Duodenal mucosa (tissue), 2 donors: Measurements from ENCODE around the gene ASTN2.

ENCODE experiments used
- H3K27ac ChIP-seq: one replicate; pipeline ENCODE4 v1.7.0; 2013; ENCODE audit warnings: low read depth, low read length
- H3K27me3 ChIP-seq, 2 donors: one replicate each; pipeline ENCODE4 v1.7.0; 2013; ENCODE audit warnings: low read length in 2 of 2, control low read depth in 1 of 2; ENCODE audit not compliant: insufficient read depth in 2 of 2, control insufficient read depth in 1 of 2
- H3K36me3 ChIP-seq, 2 donors: one replicate each; pipeline ENCODE4 v1.7.0; 2013; ENCODE audit warnings: low read length in 2 of 2, control low read depth in 1 of 2; ENCODE audit not compliant: insufficient read depth in 2 of 2, control insufficient read depth in 1 of 2
- H3K4me1 ChIP-seq, 2 donors: one replicate each; pipeline ENCODE4 v1.7.0; 2013; ENCODE audit warnings: low read length in 2 of 2, control low read depth in 1 of 2; ENCODE audit not compliant: insufficient read depth in 2 of 2, control insufficient read depth in 1 of 2
- H3K4me3 ChIP-seq, 2 donors: one replicate each; pipeline ENCODE4 v1.7.0; 2013; ENCODE audit warnings: low read length in 2 of 2, low read depth in 1 of 2
- H3K9ac ChIP-seq, 2 donors: one replicate each; pipeline ENCODE4 v1.7.0; 2013; ENCODE audit warnings: low read length in 2 of 2, low read depth in 1 of 2
- H3K9me3 ChIP-seq, 2 donors: one replicate each; pipeline ENCODE4 v1.7.0; 2013; ENCODE audit warnings: low read length in 2 of 2, control low read depth in 1 of 2; ENCODE audit not compliant: control insufficient read depth in 1 of 2

Gene ASTN2

GRCh38 chr9:116704470-116704869 lies 710.4 kb downstream of the ASTN2 start:
- H3K36me3 ChIP-seq, result peaks cover 5 to 10% of the 10 kb centered on the region in 2 donors
- H3K4me3 ChIP-seq, result no peak overlapping the region
- no peaks in the 10 kb centered on the region for H3K27me3 ChIP-seq
- no peak overlapping the region for H3K9ac ChIP-seq
- no peaks in the 10 kb centered on the region for H3K9me3 ChIP-seq
- no peak overlapping the region for H3K27ac ChIP-seq
- no peaks in the 10 kb centered on the region for H3K4me1 ChIP-seq

GRCh38 chr9:116703634-116704033 lies 711.2 kb downstream of the ASTN2 start:
- Histone ChIP-seq H3K9me3 (no peaks in the 10 kb centered on the region), H3K36me3 (peaks cover 8 to 19% of the 10 kb centered on the region in 2 donors), H3K4me3 (no peak overlapping the region), H3K9ac (no peak overlapping the region), H3K4me1 (no peaks in the 10 kb centered on the region), H3K27me3 (no peaks in the 10 kb centered on the region), H3K27ac (no peak overlapping the region)

GRCh38 chr9:116701940-116702642 lies 712.8 kb downstream of the ASTN2 start:
- H3K9ac ChIP-seq, result no peak overlapping the region
- H3K27ac ChIP-seq, result no peak overlapping the region
- H3K4me1 ChIP-seq, result no peaks in the 10 kb centered on the region
- H3K9me3 ChIP-seq, result no peaks in the 10 kb centered on the region
- H3K36me3 ChIP-seq, result peaks cover 20 to 34% of the 10 kb centered on the region in 2 donors
- no peaks in the 10 kb centered on the region for H3K27me3 ChIP-seq
- no peak overlapping the region for H3K4me3 ChIP-seq

- H3K36me3 ChIP-seq, result peaks cover 20 to 34% of the 10 kb centered on the region in 2 donors
- H3K27me3 ChIP-seq, result no peaks in the 10 kb centered on the region
- no peak overlapping the region for H3K9ac ChIP-seq
- H3K4me3 ChIP-seq, result no peak overlapping the region
- H3K27ac ChIP-seq, result no peak overlapping the region
- H3K9me3 ChIP-seq, result no peaks in the 10 kb centered on the region
- H3K4me1 ChIP-seq, result no peaks in the 10 kb centered on the region
Observed at GRCh38 chr9:116700882-116701865, 713.7 kb downstream of the ASTN2 start.

- Histone ChIP-seq H3K27ac (no peak overlapping the region), H3K36me3 (peaks cover 20 to 34% of the 10 kb centered on the region in 2 donors), H3K9ac (no peak overlapping the region)
Observed at GRCh38 chr9:116700279-116700678, 714.6 kb downstream of the ASTN2 start.

GRCh38 chr9:116697887-116698286 lies 717.0 kb downstream of the ASTN2 start:
- H3K4me3 ChIP-seq, result no peak overlapping the region

More at GRCh38 chr9:116700279-116700678, 714.6 kb downstream of the ASTN2 start:
- H3K4me3 ChIP-seq, result no peak overlapping the region
- no peaks in the 10 kb centered on the region for H3K27me3 ChIP-seq
- H3K9me3 ChIP-seq, result no peaks in the 10 kb centered on the region
- H3K4me1 ChIP-seq, result no peaks in the 10 kb centered on the region

GRCh38 chr9:116697362-116697761 lies 717.5 kb downstream of the ASTN2 start:
- H3K27me3 ChIP-seq, result no peaks in the 10 kb centered on the region
- H3K9ac ChIP-seq, result no peak overlapping the region
- H3K27ac ChIP-seq, result no peak overlapping the region
- no peaks in the 10 kb centered on the region for H3K9me3 ChIP-seq
- H3K4me1 ChIP-seq, result no peaks in the 10 kb centered on the region
- H3K36me3 ChIP-seq, result peaks cover 20 to 34% of the 10 kb centered on the region in 2 donors
- H3K4me3 ChIP-seq, result no peak overlapping the region

More at GRCh38 chr9:116697887-116698286, 717.0 kb downstream of the ASTN2 start:
- H3K36me3 ChIP-seq, result peaks cover 20 to 34% of the 10 kb centered on the region in 2 donors
- H3K9ac ChIP-seq, result no peak overlapping the region
- H3K27ac ChIP-seq, result no peak overlapping the region
- no peaks in the 10 kb centered on the region for H3K9me3 ChIP-seq
- H3K27me3 ChIP-seq, result no peaks in the 10 kb centered on the region
- no peaks in the 10 kb centered on the region for H3K4me1 ChIP-seq

GRCh38 chr9:116695438-116695837 lies 719.4 kb downstream of the ASTN2 start:
- peaks cover 20 to 33% of the 10 kb centered on the region in 2 donors for H3K36me3 ChIP-seq
- H3K9me3 ChIP-seq, result no peaks in the 10 kb centered on the region
- H3K4me1 ChIP-seq, result peaks cover 0 to 2% of the 10 kb centered on the region in 2 donors
- no peak overlapping the region for H3K9ac ChIP-seq
- no peak overlapping the region for H3K4me3 ChIP-seq
- H3K27ac ChIP-seq, result no peak overlapping the region
- H3K27me3 ChIP-seq, result no peaks in the 10 kb centered on the region

- no peaks in the 10 kb centered on the region for H3K9me3 ChIP-seq
- H3K4me1 ChIP-seq, result peaks cover under 1 to 7% of the 10 kb centered on the region in 2 donors
- peaks cover 16 to 27% of the 10 kb centered on the region in 2 donors for H3K36me3 ChIP-seq
- H3K4me3 ChIP-seq, result no peak overlapping the region
- no peak overlapping the region for H3K27ac ChIP-seq
- no peak overlapping the region for H3K9ac ChIP-seq
- H3K27me3 ChIP-seq, result no peaks in the 10 kb centered on the region
Observed at GRCh38 chr9:116694785-116695291, 720.0 kb downstream of the ASTN2 start.
